ENCODE measurements around the gene PRPH. TPM values are rescaled to one million over a fixed set of nuclear protein-coding genes. Genes with fewer than 3 reads are reported as not detected.

The PRPH gene
- total RNA-seq, 2 donors from 2014 or later: 0.59 TPM; not detected in 1

Other genes starting within 250 kb of the PRPH start
- 10 to 100 TPM; 44.1 to 47.4 TPM for gene KMT2D, start 234.4 kb upstream of the PRPH start, total RNA-seq
- under 1 TPM; 0.24 to 0.41 TPM for gene RHEBL1, start 225.2 kb upstream of the PRPH start, total RNA-seq
- gene DHH, start 200.3 kb upstream of the PRPH start, total RNA-seq: 1 to 10 TPM in 1 of 2 donors, under 1 TPM in 1; 0.97 to 1.0 TPM
- 10 to 100 TPM; 24.4 to 46.0 TPM for gene LMBR1L, start 184.3 kb upstream of the PRPH start, total RNA-seq
- gene TUBA1B, start 163.8 kb upstream of the PRPH start, total RNA-seq: 100 to 1,000 TPM; 577 to 615 TPM
- 100 to 1,000 TPM; 119 to 134 TPM for gene TUBA1A, start 106.1 kb upstream of the PRPH start, total RNA-seq
- gene TUBA1C, start 30.1 kb upstream of the PRPH start, total RNA-seq: 10 to 100 TPM; 68.0 to 99.9 TPM
- gene TROAP, start 28.1 kb downstream of the PRPH start, total RNA-seq: 1 to 10 TPM in 1 of 2 donors, not detected in 1; 1.5 TPM
- not detected for gene C1QL4, start 42.0 kb downstream of the PRPH start, total RNA-seq
- gene DNAJC22, start 51.7 kb downstream of the PRPH start, total RNA-seq: under 1 TPM; 0.47 to 0.68 TPM
- gene SPATS2, start 72.3 kb downstream of the PRPH start, total RNA-seq: 10 to 100 TPM in 1 of 2 donors, 1 to 10 TPM in 1; 7.6 to 10.5 TPM
- under 1 TPM; 0.44 to 0.73 TPM for gene KCNH3, start 243.9 kb downstream of the PRPH start, total RNA-seq